Endothelial cell of umbilical vein (primary cell): ENCODE data around the gene PDLIM4. TPM values are rescaled to one million over a fixed set of nuclear protein-coding genes. Genes with fewer than 3 reads are reported as not detected.

Source experiments
- BruUV-seq: library from RNA; stranded (reverse); fragments of 400-500 nt; replicated peaks from 2 replicates; lab custom pipeline; 2021; lab: Mats Ljungman, UMichigan
- CTCF ChIA-PET: fragments of 300-600, 350-600 bp; sonication (Branson Sonifier 250); formaldehyde crosslinking; loops from one replicate; lab custom pipeline; 2021; ENCODE audit warnings: antibody characterized with exemption, inconsistent platforms; lab: Charles Lee
- POLR2A ChIA-PET: fragments of 300-600, 350-600 bp; sonication (Branson Sonifier 250); formaldehyde crosslinking; loops from one replicate; lab custom pipeline; 2021; ENCODE audit warnings: antibody characterized with exemption, inconsistent platforms; lab: Charles Lee
- DNase-seq: peaks from one replicate; pipeline ENCODE4 v3.0.0-alpha.2; 2011; ENCODE audit warnings: low read depth, low spot score
- FAIRE-seq: peaks from 2 replicates; lab custom pipeline; 2011; peaks lifted over from hg19 to GRCh38; lab: Jason Lieb, UNC
- H2AFZ ChIP-seq: 2 replicates; pipeline ENCODE4 v1.6.0; 2012; ENCODE audit warnings: low read depth, low read length, control low read depth, inconsistent platforms
- H3K27ac ChIP-seq: 2 replicates; pipeline ENCODE4 v1.5.1; 2011; ENCODE audit warnings: low read depth, mild to moderate bottlenecking, control low read depth, low read length, moderate library complexity; ENCODE audit not compliant: insufficient read depth
- H3K27me3 ChIP-seq, 2 experiments: 2 replicates each; pipeline versions ENCODE4 v1.6.0 to v1.6.1; 2011; ENCODE audit warnings: low read length in 2 of 2, mixed read lengths in 1 of 2; ENCODE audit not compliant: control insufficient read depth in 2 of 2, insufficient read depth in 2 of 2
- H3K36me3 ChIP-seq, 2 experiments: 2 replicates in 1 of 2; 3 replicates in 1 of 2; pipeline ENCODE4 v1.5.1; 2011; ENCODE audit warnings: low read length in 2 of 2, mild to moderate bottlenecking in 1 of 2, moderate library complexity in 1 of 2; ENCODE audit not compliant: control insufficient read depth in 2 of 2, insufficient read depth in 2 of 2; ENCODE audit errors: extremely low read depth in 1 of 2
- H3K4me1 ChIP-seq: 3 replicates; pipeline ENCODE4 v1.5.1; 2011; ENCODE audit warnings: mild to moderate bottlenecking, low read length; ENCODE audit not compliant: control insufficient read depth, insufficient read depth; ENCODE audit errors: extremely low read depth
- H3K4me2 ChIP-seq: 2 replicates; pipeline ENCODE4 v1.6.1; 2011; ENCODE audit warnings: low read length, control low read depth, mixed read lengths; ENCODE audit not compliant: insufficient read depth
- H3K4me3 ChIP-seq, 3 experiments: fragments of 200-600 bp in 1 of 3; sonication (generic), shearing (Covaris generic) in 1 of 3; replicated peaks in 1 of 3; 2 replicates each; pipeline ENCODE4 v1.5.1; 2011 to 2016; ENCODE audit warnings: control low read depth in 3 of 3, low read length in 3 of 3, mild to moderate bottlenecking in 2 of 3, inconsistent platforms in 1 of 3, low read depth in 1 of 3, moderate library complexity in 1 of 3; ENCODE audit not compliant: insufficient read depth in 1 of 3
- H3K79me2 ChIP-seq: 2 replicates; pipeline ENCODE4 v1.6.0; 2012; ENCODE audit warnings: low read length, inconsistent platforms; ENCODE audit not compliant: control insufficient read depth, insufficient read depth
- H3K9ac ChIP-seq: replicated peaks from 2 replicates; pipeline ENCODE3; 2011; ENCODE audit warnings: low read length, control low read depth; ENCODE audit not compliant: insufficient read depth; ENCODE audit errors: extremely low read depth
- H3K9me1 ChIP-seq: replicated peaks from 3 replicates; pipeline ENCODE4 v1.6.0; 2011; ENCODE audit warnings: mild to moderate bottlenecking, low read length; ENCODE audit not compliant: control insufficient read depth, insufficient read depth; ENCODE audit errors: extremely low read depth
- H3K9me3 ChIP-seq: replicated peaks from 2 replicates; pipeline ENCODE4 v1.5.1; 2012; ENCODE audit warnings: low read length, inconsistent platforms; ENCODE audit not compliant: control insufficient read depth, insufficient read depth
- H4K20me1 ChIP-seq: replicated peaks from 2 replicates; pipeline ENCODE3; 2011; ENCODE audit warnings: mild to moderate bottlenecking, low read length; ENCODE audit not compliant: control insufficient read depth, insufficient read depth; ENCODE audit errors: extremely low read depth
- CTCF ChIP-seq, 2 donors: IDR thresholded peaks; 1 replicate in 1 of 2; 2 replicates in 1 of 2; pipeline ENCODE4 v1.5.1; 2011; ENCODE audit warnings: low read length in 2 of 2, mild to moderate bottlenecking in 2 of 2, moderate library complexity in 2 of 2, control low read depth in 1 of 2, inconsistent platforms in 1 of 2, low read depth in 1 of 2; ENCODE audit not compliant: insufficient read depth in 1 of 2; ENCODE audit errors: extremely low read depth in 1 of 2
- FOS ChIP-seq: IDR thresholded peaks from 2 replicates; pipeline ENCODE4 v1.6.1; 2011; ENCODE audit warnings: mild to moderate bottlenecking, low read length, moderate library complexity, borderline replicate concordance; ENCODE audit not compliant: insufficient read depth
- MYC ChIP-seq: IDR thresholded peaks from one replicate; pipeline ENCODE4 v1.6.1; 2011; ENCODE audit warnings: mild to moderate bottlenecking, low read depth, low read length
- POLR2A ChIP-seq: IDR thresholded peaks from 2 replicates; pipeline ENCODE4 v1.6.1; 2012; ENCODE audit warnings: low read depth, mild to moderate bottlenecking, control low read depth, low read length
- dilution Hi-C: fragments of 300-500 bp; cut with MboI; formaldehyde crosslinking; loops from one replicate; pipeline ENCODE4 v1.15.0; 2019; ENCODE audit warnings: low sequenced_read_pairs; ENCODE audit not compliant: extremely low pct_ligation_motif_present
- intact Hi-C: fragments of 100-400 bp; cut with micrococcal nuclease; formaldehyde crosslinking; loops from one replicate; pipeline ENCODE4 v1.10.0; 2022
- microRNA-seq: library from miRNA; unstranded; fragments of <30 nt; microRNA quantifications from one replicate; pipeline ENCODE4 v1.2.0, GENCODE V29; 2021; ENCODE audit warnings: borderline number of aligned reads, borderline replicate concordance
- polyA plus RNA-seq, 4 experiments: library from polyadenylated mRNA; depleted of rRNA in 3 of 4; stranded (reverse) in 3 of 4; unstranded in 1 of 4; fragments of >200 nt; gene quantifications; 2 replicates each; pipeline versions ENCODE4 v1.2.1 to v1.2.3, GENCODE V29; 2011 to 2012; ENCODE audit warnings: missing spikeins in 1 of 4
- total RNA-seq: library from RNA; stranded (reverse); gene quantifications from 2 replicates; pipeline ENCODE4 v1.2.3, GENCODE V29; 2021

PDLIM4 gene
- total and polyA plus RNA-seq, 2 donors (not counting 3 experiments of a cell fraction or from before 2014, with no cell fraction given) = 65.7 to 112 TPM

GRCh38 chr5:132322266-132322665 is 64.8 kb downstream of the PDLIM4 start:
- Histone ChIP-seq H2AFZ (peak overlapping the region; percentile 13), H4K20me1 (no peaks in the 10 kb centered on the region), H3K4me3 (no peak overlapping the region), H3K9me1 (no peaks in the 10 kb centered on the region), H3K27ac (no peak overlapping the region), H3K4me2 (no peak overlapping the region), H3K79me2 (no peaks in the 10 kb centered on the region), H3K36me3 (peaks cover 0 to 3% of the 10 kb centered on the region in 2 experiments), H3K27me3 (no peaks in the 10 kb centered on the region), H3K9me3 (no peaks in the 10 kb centered on the region), H3K4me1 (no peaks in the 10 kb centered on the region), H3K9ac (no peak overlapping the region)
- DNase-seq (no peak), FAIRE-seq (no peak)
- POLR2A ChIA-PET = no interaction called here
- no TSS peak for BruUV-seq
- intact Hi-C loops = no loop called here
- dilution Hi-C loops = no loop called here
- CTCF ChIA-PET = interaction anchor here (0.7 to 1.7 kb wide), 3 partner anchors 19 to 84 kb away, joined by 3 to 5 read pairs (median 4); partner anchors contain the start of gene SLC22A5
- TF ChIP-seq MYC (no peak), CTCF (IDR thresholded peaks at IDR 0.05; ENCODE audit: extremely low read depth in 1 of 2, insufficient read depth in 1 of 2, low read depth in 1 of 2, low read length in 2 of 2) (no peak), FOS (no peak), POLR2A (no peak)

Small RNAs within 50 kb of the gene (microRNA-seq; reads per million reads assigned to microRNA genes)
- gene MIR6830 = not detected

Other genes with a start within 250 kb of the PDLIM4 start
- gene ACSL6, start 246.0 kb upstream of the PDLIM4 start, total RNA-seq = not detected in 2 replicates
- not detected in 2 replicates for gene ACSL6, start 246.0 kb upstream of the PDLIM4 start, polyA plus RNA-seq
- not detected in 2 replicates for gene IL3, start 197.0 kb upstream of the PDLIM4 start, total RNA-seq
- not detected in 2 replicates for gene IL3, start 197.0 kb upstream of the PDLIM4 start, polyA plus RNA-seq
- gene CSF2, start 183.9 kb upstream of the PDLIM4 start, total RNA-seq = not detected in 2 replicates
- gene CSF2, start 183.9 kb upstream of the PDLIM4 start, polyA plus RNA-seq = not detected in 2 replicates
- gene P4HA2, start 29.8 kb upstream of the PDLIM4 start, total RNA-seq = 37.4 and 37.6 TPM in 2 replicates
- 58.7 and 67.1 TPM in 2 replicates for gene P4HA2, start 29.8 kb upstream of the PDLIM4 start, polyA plus RNA-seq
- gene SLC22A4, start 36.7 kb downstream of the PDLIM4 start, total RNA-seq = 4.9 and 5.4 TPM in 2 replicates
- gene SLC22A4, start 36.7 kb downstream of the PDLIM4 start, polyA plus RNA-seq = 6.3 and 6.9 TPM in 2 replicates
- 3.6 and 3.8 TPM in 2 replicates for gene SLC22A5, start 112.0 kb downstream of the PDLIM4 start, total RNA-seq
- gene SLC22A5, start 112.0 kb downstream of the PDLIM4 start, polyA plus RNA-seq = 9.3 and 10.1 TPM in 2 replicates
- 17.7 and 28.0 TPM in 2 replicates for gene IRF1, start 233.1 kb downstream of the PDLIM4 start, total RNA-seq
- 10.6 and 12.3 TPM in 2 replicates for gene IRF1, start 233.1 kb downstream of the PDLIM4 start, polyA plus RNA-seq